ENCODE measurements around the gene ATP9B. TPM values are rescaled to one million over a fixed set of nuclear protein-coding genes. Genes with fewer than 3 reads are reported as not detected.

Gene ATP9B
- total and polyA plus RNA-seq, 4 donors: 7.1 to 31.4 (median 15.5) TPM

GRCh38 chr18:79322441-79322840 lies 253.2 kb downstream of the ATP9B start:
- H3K27me3 ChIP-seq (ENCODE audit: control insufficient read depth in 4 of 4, insufficient read depth in 4 of 4, low read length in 3 of 4): no peaks in the 10 kb centered on the region
- no peak overlapping the region for H3K27ac ChIP-seq (ENCODE audit: low read depth in 1 of 2, low read length in 2 of 2)
- no peak overlapping the region for H3K9ac ChIP-seq (ENCODE audit: low read depth in 1 of 2, low read length in 2 of 2)
- WGBS: 87% methylated on average over 3 of the region's 3 CpGs
- TF ChIP-seq REST (IDR thresholded peaks at IDR 0.05): no peak
- TF ChIP-seq, protein P1, sequence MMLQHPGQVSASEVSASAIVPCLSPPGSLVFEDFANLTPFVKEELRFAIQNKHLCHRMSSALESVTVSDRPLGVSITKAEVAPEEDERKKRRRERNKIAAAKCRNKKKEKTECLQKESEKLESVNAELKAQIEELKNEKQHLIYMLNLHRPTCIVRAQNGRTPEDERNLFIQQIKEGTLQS (IDR thresholded peaks at IDR 0.05): no peak
- TF ChIP-seq TAF1 (conservative IDR thresholded peaks at IDR 0.05): no peak
- no peak for TF ChIP-seq SP1 (IDR thresholded peaks at IDR 0.05)
- no peak for TF ChIP-seq JUND (IDR thresholded peaks at IDR 0.05)
- TF ChIP-seq, protein P2, sequence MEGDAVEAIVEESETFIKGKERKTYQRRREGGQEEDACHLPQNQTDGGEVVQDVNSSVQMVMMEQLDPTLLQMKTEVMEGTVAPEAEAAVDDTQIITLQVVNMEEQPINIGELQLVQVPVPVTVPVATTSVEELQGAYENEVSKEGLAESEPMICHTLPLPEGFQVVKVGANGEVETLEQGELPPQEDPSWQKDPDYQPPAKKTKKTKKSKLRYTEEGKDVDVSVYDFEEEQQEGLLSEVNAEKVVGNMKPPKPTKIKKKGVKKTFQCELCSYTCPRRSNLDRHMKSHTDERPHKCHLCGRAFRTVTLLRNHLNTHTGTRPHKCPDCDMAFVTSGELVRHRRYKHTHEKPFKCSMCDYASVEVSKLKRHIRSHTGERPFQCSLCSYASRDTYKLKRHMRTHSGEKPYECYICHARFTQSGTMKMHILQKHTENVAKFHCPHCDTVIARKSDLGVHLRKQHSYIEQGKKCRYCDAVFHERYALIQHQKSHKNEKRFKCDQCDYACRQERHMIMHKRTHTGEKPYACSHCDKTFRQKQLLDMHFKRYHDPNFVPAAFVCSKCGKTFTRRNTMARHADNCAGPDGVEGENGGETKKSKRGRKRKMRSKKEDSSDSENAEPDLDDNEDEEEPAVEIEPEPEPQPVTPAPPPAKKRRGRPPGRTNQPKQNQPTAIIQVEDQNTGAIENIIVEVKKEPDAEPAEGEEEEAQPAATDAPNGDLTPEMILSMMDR (IDR thresholded peaks at IDR 0.05; ENCODE audit: low read depth, low read length, missing input control): no peak
- no peaks in the 10 kb centered on the region for H3K9me3 ChIP-seq (ENCODE audit: control insufficient read depth in 4 of 4, low read length in 3 of 4)
- no peak for DNase-seq (ENCODE audit: low spot score)
- H3K4me1 ChIP-seq (ENCODE audit: control insufficient read depth in 4 of 4, insufficient read depth in 4 of 4, low read length in 3 of 4): no peaks in the 10 kb centered on the region
- H3K4me3 ChIP-seq (ENCODE audit: low read depth in 1 of 3, low read length in 3 of 3): no peak overlapping the region
- H3K36me3 ChIP-seq (ENCODE audit: control insufficient read depth in 4 of 4, insufficient read depth in 3 of 4, low read depth in 1 of 4, low read length in 3 of 4): peaks cover 0 to 2% (median under 1%) of the 10 kb centered on the region in 4 donors

- Histone ChIP-seq H3K4me3 (ENCODE audit: low read depth in 1 of 3, low read length in 3 of 3) (no peak overlapping the region), H3K27ac (ENCODE audit: low read depth in 1 of 2, low read length in 2 of 2) (no peak overlapping the region), H3K9me3 (ENCODE audit: control insufficient read depth in 4 of 4, low read length in 3 of 4) (no peaks in the 10 kb centered on the region), H3K36me3 (ENCODE audit: control insufficient read depth in 4 of 4, insufficient read depth in 3 of 4, low read depth in 1 of 4, low read length in 3 of 4) (peaks cover 0 to 2% (median under 1%) of the 10 kb centered on the region in 4 donors), H3K9ac (ENCODE audit: low read depth in 1 of 2, low read length in 2 of 2) (no peak overlapping the region), H3K27me3 (ENCODE audit: control insufficient read depth in 4 of 4, insufficient read depth in 4 of 4, low read length in 3 of 4) (no peaks in the 10 kb centered on the region), H3K4me1 (ENCODE audit: control insufficient read depth in 4 of 4, insufficient read depth in 4 of 4, low read length in 3 of 4) (no peaks in the 10 kb centered on the region)
- TF ChIP-seq FOXA2 (IDR thresholded peaks at IDR 0.05) (no peak), TAF1 (conservative IDR thresholded peaks at IDR 0.05) (no peak), EGR1 (IDR thresholded peaks at IDR 0.05; ENCODE audit: low read depth in 2 of 2) (no peak), FOXA1 (IDR thresholded peaks at IDR 0.05) (no peak)
- TF ChIP-seq, protein P2 (IDR thresholded peaks at IDR 0.05; ENCODE audit: low read depth, low read length, missing input control): no peak
- 97% methylated on average over 9 of the region's 9 CpGs for WGBS
- no peak for DNase-seq (ENCODE audit: low spot score)
These were observed 254.3 kb downstream of the ATP9B start for GRCh38 chr18:79323471-79323870.

All from liver (tissue), 9 donors.